ENCODE measurements around the gene TAGLN. TPM values are rescaled to one million over a fixed set of nuclear protein-coding genes. Genes with fewer than 3 reads are reported as not detected.

The TAGLN gene
- total RNA-seq, 1 experiment from 2014 or later = 6.6 TPM

- Mint-ChIP-seq H3K27ac (ENCODE audit: unreplicated experiment) (no peak overlapping the region), H3K36me3 (ENCODE audit: insufficient read depth, unreplicated experiment) (peaks cover 34% of the 10 kb centered on the region), H3K4me3 (ENCODE audit: low read depth, unreplicated experiment) (no peak overlapping the region), H3K27me3 (ENCODE audit: unreplicated experiment) (no peaks in the 10 kb centered on the region), H3K4me1 (ENCODE audit: low read depth, unreplicated experiment) (no peaks in the 10 kb centered on the region), H3K9me3 (ENCODE audit: low read depth, unreplicated experiment) (no peaks in the 10 kb centered on the region)
- intact Hi-C loops (cut with micrococcal nuclease; ENCODE audit: unreplicated experiment) = no loop called here
- no peak for TF ChIP-seq CTCF (IDR thresholded peaks at IDR 0.05; ENCODE audit: unreplicated experiment)
- BruUV-seq (replicated peaks) = no TSS peak
- CTCF ChIA-PET = no interaction called here
- DNase-seq = no peak
These were observed 22.8 kb downstream of the TAGLN start for GRCh38 chr11:117221775-117222517.

GRCh38 chr11:117222991-117223740, 24.0 kb downstream of the TAGLN start:
- Mint-ChIP-seq H3K36me3 (ENCODE audit: insufficient read depth, unreplicated experiment) (peaks cover 36% of the 10 kb centered on the region), H3K9me3 (ENCODE audit: low read depth, unreplicated experiment) (no peaks in the 10 kb centered on the region), H3K4me1 (ENCODE audit: low read depth, unreplicated experiment) (no peaks in the 10 kb centered on the region), H3K27ac (ENCODE audit: unreplicated experiment) (no peak overlapping the region), H3K4me3 (ENCODE audit: low read depth, unreplicated experiment) (no peak overlapping the region), H3K27me3 (ENCODE audit: unreplicated experiment) (no peaks in the 10 kb centered on the region)
- TF ChIP-seq CTCF (IDR thresholded peaks at IDR 0.05; ENCODE audit: unreplicated experiment) = no peak
- intact Hi-C loops (cut with micrococcal nuclease; ENCODE audit: unreplicated experiment) = no loop called here
- BruUV-seq (replicated peaks) = no TSS peak
- CTCF ChIA-PET = no interaction called here
- no peak for DNase-seq

- no peaks in the 10 kb centered on the region for H3K27me3 Mint-ChIP-seq (ENCODE audit: unreplicated experiment)
- BruUV-seq (replicated peaks) = no TSS peak
- peaks cover 35% of the 10 kb centered on the region for H3K36me3 Mint-ChIP-seq (ENCODE audit: insufficient read depth, unreplicated experiment)
- no peak for DNase-seq
- no peaks in the 10 kb centered on the region for H3K9me3 Mint-ChIP-seq (ENCODE audit: low read depth, unreplicated experiment)
- no peaks in the 10 kb centered on the region for H3K4me1 Mint-ChIP-seq (ENCODE audit: low read depth, unreplicated experiment)
- no peak for TF ChIP-seq CTCF (IDR thresholded peaks at IDR 0.05; ENCODE audit: unreplicated experiment)
- no peak overlapping the region for H3K4me3 Mint-ChIP-seq (ENCODE audit: low read depth, unreplicated experiment)
- intact Hi-C loops (cut with micrococcal nuclease; ENCODE audit: unreplicated experiment) = no loop called here
- CTCF ChIA-PET = no interaction called here
- H3K27ac Mint-ChIP-seq (ENCODE audit: unreplicated experiment) = no peak overlapping the region
These were observed 24.8 kb downstream of the TAGLN start for GRCh38 chr11:117223741-117224689.

- no peak for DNase-seq
- H3K27me3 Mint-ChIP-seq (ENCODE audit: unreplicated experiment) = no peaks in the 10 kb centered on the region
- H3K9me3 Mint-ChIP-seq (ENCODE audit: low read depth, unreplicated experiment) = no peaks in the 10 kb centered on the region
- no peak for TF ChIP-seq CTCF (IDR thresholded peaks at IDR 0.05; ENCODE audit: unreplicated experiment)
- intact Hi-C loops (cut with micrococcal nuclease; ENCODE audit: unreplicated experiment) = loop anchor here (5.0 kb wide), 1 partner anchor 493 kb away; no protein-coding TSS in a partner anchor
- H3K4me3 Mint-ChIP-seq (ENCODE audit: low read depth, unreplicated experiment) = no peak overlapping the region
- H3K4me1 Mint-ChIP-seq (ENCODE audit: low read depth, unreplicated experiment) = peaks cover 4% of the 10 kb centered on the region
- H3K36me3 Mint-ChIP-seq (ENCODE audit: insufficient read depth, unreplicated experiment) = peaks cover 32% of the 10 kb centered on the region
- CTCF ChIA-PET = interaction anchor here (1.2 kb wide), 1 partner anchor 434 kb away, joined by 4 read pairs; the partner anchor contains the start of gene APOA5
- no TSS peak for BruUV-seq (replicated peaks)
- no peak overlapping the region for H3K27ac Mint-ChIP-seq (ENCODE audit: unreplicated experiment)
These were observed 26.5 kb downstream of the TAGLN start for GRCh38 chr11:117225553-117226170.
